GM21526 (cell line): ENCODE data around the gene ABHD4.
A peak's percentile ranks its signal among the peaks of the same experiment; 100 is the strongest.
"Not testable (repeated sequence)": the region's sequence is repeated elsewhere in the genome, so short reads cannot be mapped to it uniquely, and the experiment has no call there.

Experiments
- ATAC-seq: cut with Tn5 transposase; IDR thresholded peaks from one replicate; pipeline ENCODE4 v1.9.1; 2021; ENCODE audit warnings: moderate library complexity; ENCODE audit not compliant: unreplicated experiment, low FRiP score

ABHD4 gene

DNA sequence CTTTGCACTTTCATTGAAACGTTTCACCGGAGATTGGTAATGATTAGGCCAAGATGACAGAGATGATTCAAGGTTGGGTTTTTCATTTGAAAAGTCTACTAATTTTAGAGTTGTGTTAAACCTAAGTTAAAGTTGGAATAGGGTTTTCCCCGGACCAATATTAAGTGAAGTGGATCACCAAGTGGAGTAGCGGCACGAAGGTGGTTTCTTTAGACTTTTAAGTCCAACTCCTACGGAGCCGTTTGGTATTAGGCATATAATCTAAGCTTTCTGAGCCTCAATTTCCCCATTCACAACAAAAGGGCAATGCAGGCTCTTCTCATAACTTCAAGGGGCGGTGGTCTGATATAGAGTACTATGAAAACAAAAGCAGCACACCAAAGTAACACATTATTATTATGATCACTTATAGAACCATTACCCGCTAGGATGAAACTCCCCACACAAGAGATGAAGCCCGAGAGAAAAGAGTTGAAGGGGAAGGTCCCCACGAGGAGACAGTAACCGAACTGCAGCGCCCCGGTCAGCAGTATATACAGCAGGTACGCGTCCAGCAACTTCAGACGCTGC lies 9.5 kb upstream of the ABHD4 start:
- ATAC-seq = peak; percentile 10

DNA sequence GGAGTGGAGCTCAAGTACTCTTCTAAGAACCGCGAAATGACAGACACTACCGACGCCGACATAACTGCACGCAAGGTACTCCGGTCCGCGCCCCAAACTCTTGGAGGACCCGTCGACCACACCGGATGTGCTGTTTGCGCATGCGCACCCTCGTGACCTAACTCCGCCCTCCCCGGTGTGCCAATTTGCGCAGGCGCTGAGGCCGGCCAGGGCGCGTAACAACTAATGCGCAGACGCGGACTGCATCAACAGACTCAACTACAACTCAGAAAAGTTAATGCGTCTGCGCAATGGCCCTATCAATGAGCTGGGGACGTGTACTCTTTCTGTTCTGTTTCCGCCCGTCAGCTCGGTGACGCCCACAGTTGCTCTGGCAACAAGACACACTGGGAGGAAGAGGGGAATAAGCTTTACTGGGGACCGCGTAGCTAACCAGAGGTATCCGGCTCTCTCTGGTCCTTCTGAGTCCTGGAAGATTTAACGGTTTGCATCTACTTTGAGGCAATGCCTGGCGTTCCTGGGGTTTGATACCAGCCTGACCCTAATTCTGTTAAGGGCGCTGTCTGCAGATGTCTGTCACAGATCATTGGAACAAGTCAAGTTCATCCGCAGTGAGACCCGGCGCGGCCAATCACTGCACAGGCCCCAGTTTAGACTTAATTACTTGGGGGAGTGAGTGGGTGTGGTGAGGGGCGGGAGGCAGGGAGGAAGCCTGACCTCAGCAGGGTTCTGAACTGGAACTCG lies 8.8 kb upstream of the ABHD4 start, which contains the start of gene DAD1:
DAD1 (minus strand) TSS at position 129 of the 744 bp plus-strand sequence; CDS start at position 62, 67 bp downstream.
- peak; percentile 83 for ATAC-seq

DNA sequence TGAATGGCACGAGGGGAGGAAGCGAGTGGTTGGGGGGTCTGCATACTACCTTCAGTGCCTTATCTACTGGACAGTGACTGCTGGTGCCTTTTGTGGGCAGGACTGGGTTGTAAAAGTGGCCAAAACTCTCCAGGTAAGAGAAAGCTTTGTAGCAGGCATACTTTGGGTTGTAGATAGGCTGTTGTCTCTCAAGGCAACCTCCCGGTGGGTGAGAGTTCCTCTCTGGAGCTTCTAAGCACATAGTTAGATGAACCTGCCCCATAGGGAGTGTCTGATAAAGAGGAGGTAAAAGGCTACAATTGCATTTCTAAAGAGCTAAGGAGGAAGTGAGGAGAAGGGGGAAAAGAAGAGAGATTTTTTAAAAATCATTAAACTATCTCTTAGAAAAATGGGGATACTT lies 4.9 kb upstream of the ABHD4 start:
- ATAC-seq = no peak

- no peak for ATAC-seq
Measured at GRCh38 chr14:22593601-22594000, 4.5 kb upstream of the ABHD4 start.

DNA sequence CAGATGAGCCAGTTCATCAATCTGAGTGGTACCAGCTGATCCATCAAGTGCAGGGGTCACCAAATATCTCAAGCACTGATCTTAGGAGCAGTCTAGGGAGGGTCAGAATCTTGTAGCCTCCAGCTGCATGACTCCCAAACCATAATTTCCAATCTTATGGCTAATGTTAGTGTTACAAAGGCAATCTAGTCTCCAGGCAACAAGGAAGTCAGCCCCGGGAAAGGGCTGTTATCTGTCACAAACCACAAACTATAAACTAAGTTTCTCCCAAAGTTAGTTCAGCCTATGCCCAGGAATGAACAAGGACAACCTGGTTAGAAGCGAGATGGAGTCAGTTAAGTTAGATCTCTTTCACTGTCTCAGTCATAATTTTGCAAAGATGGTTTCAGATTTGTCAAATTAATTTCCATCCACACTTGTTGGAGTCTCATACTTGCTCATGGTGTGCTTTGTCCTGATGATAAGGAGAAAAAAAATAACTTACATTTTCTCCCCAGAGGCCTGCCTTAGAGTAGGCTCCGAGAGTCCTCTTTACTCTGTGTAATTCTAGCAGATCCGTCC lies 3.9 kb upstream of the ABHD4 start:
- no peak for ATAC-seq

DNA sequence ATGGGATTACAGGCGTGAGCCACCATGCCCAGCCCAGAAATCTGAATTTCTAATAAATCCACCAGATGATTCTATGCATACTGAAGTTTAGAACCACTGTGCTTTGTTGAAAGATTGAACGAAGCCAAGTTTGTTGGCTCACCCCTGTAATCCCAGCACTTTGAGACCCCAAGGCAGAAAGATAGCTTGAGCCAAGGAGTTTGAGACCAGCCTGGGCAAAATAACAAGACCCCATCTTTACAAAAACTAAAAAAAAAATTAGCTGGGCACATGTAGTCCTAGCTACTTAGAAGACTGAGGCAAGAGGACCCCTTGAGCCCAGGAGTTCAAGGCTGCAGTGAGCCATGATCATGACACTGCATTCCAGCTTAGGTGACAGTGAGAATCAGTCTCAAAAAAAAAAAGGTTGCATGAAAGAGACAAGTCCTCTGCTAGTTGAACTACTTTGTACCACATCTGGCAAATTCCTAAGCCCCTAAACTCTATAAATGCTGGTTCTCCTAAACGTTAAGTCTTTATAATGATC lies 1.7 kb upstream of the ABHD4 start:
- no peak for ATAC-seq

- no peak for ATAC-seq
Measured at GRCh38 chr14:22597265-22597664, 835 bp upstream of the ABHD4 start.

DNA sequence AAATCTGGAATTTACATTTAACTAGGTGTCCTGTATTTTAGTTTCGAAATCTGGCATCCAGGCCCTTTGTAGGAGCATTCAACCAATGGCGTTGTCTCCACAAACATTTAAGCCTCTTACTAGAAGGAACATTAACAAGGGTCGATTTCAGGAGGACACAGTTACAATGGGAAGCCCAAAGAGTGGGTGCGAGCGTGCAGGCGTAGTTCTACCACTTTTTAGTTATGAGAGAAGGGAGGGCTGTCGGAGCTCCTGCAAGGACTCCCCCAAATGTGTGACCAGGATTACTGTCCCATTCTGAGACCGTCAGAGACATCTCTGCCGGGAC lies 365 bp upstream of the ABHD4 start:
- no peak for ATAC-seq

DNA sequence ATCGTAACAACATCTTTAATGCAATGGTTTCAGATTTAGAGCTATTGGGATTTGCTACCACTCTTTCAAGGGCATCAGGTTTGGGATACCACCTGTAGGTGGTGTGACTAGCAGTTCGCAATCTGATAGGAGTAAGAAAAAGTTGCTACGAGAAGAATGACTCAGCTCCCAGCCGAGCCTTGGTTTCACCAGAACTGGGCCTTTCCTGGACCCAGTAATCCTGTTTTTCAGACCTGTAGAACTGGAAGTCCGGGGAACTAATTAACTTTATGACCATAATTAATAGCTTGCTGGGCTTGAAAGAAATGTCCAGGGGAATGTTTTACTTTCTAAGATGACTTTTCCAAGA lies 770 bp downstream of the ABHD4 start:
- no peak for ATAC-seq

DNA sequence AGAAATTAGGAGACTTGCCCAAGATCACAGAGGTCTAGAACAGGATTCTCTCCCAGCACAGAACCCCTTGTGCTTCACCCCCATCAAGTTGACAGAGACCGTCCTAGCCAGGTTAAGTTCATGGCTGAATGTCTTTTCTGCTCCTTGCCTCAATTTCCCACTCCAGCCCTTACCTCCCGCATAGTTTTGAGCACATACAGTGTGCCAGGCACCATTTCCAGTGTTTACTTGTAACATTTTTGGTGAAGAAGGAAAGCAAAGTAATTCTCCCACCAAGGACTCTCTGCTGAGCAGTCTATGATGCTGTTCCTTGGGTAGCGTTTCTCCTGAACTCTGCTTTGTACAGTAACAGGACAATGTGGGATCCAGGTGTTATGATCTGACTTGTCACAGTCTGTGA lies 1.2 kb downstream of the ABHD4 start:
- no peak for ATAC-seq

- no peak for ATAC-seq
Measured at GRCh38 chr14:22600027-22600426, 1.9 kb downstream of the ABHD4 start.

GRCh38 chr14:22601456-22601855 lies 3.4 kb downstream of the ABHD4 start:
- no peak for ATAC-seq

GRCh38 chr14:22601996-22602395 lies 3.9 kb downstream of the ABHD4 start:
- no peak for ATAC-seq

GRCh38 chr14:22602862-22603261 lies 4.8 kb downstream of the ABHD4 start:
- ATAC-seq = no peak

- no peak for ATAC-seq
Measured at GRCh38 chr14:22606380-22606779, 8.3 kb downstream of the ABHD4 start.

DNA sequence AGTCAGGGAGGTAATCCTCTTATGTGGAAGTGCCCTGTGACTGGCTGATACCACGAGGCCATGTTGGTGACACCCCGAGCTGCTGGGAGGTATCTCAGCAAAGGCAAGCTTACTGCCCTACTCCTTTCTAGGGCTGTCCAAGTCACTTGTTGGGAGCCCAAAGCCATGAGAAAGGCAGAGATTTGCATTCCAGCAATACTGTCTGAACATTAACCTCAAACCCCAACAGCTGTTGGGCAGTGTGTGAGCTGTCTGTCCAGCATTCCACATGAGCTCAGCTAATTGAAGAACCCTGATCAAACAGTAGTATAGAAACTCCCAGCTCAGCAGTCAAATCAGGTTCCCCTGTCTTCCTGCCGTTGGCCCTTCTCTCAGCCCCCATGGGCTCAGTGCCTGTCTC lies 9.2 kb downstream of the ABHD4 start:
- ATAC-seq = no peak

GRCh38 chr14:22610931-22611330 lies 12.8 kb downstream of the ABHD4 start:
- ATAC-seq = no peak

- no peak for ATAC-seq
Measured at GRCh38 chr14:22613106-22613695, 15.1 kb downstream of the ABHD4 start.

- no peak for ATAC-seq
Measured at GRCh38 chr14:22613736-22614239, 15.7 kb downstream of the ABHD4 start.

- no peak for ATAC-seq
Measured at GRCh38 chr14:22614240-22614799, 16.2 kb downstream of the ABHD4 start.

- not testable (repeated sequence) for ATAC-seq
Measured at GRCh38 chr14:22615765-22616164, 17.7 kb downstream of the ABHD4 start.
